Measurements from ENCODE around the gene WNT11. TPM values are rescaled to one million over a fixed set of nuclear protein-coding genes. Genes with fewer than 3 reads are reported as not detected.
"Not testable (repeated sequence)": the region's sequence is repeated elsewhere in the genome, so short reads cannot be mapped to it uniquely, and the experiment has no call there.

Gene WNT11
- total RNA-seq, 1 experiment from 2014 or later, result not detected

- no peaks in the 10 kb centered on the region for H4K20me1 ChIP-seq (ENCODE audit: control insufficient read depth, insufficient read depth, insufficient read length)
- TF ChIP-seq CTCF (conservative IDR thresholded peaks at IDR 0.05), result no peak
- H4K5ac ChIP-seq (ENCODE audit: insufficient read length, low read depth, low read length), result no peak overlapping the region
- Mint-ChIP-seq H3K9me3 (peaks cover 0 to 2% of the 10 kb centered on the region in 2 experiments; a peak in 2 of 5 replicates), H3K27ac (peak overlapping the region in 1 of 3 experiments; percentile 16; a peak in 1 of 7 replicates), H3K36me3 (ENCODE audit: insufficient read depth in 1 of 3, low read depth in 3 of 3) (no peaks in the 10 kb centered on the region), H3K27me3 (ENCODE audit: low read depth) (peaks cover 65% of the 10 kb centered on the region), H3K4me1 (peaks cover 2% of the 10 kb centered on the region in 2 experiments), H3K4me3 (no peak overlapping the region)
- no peak overlapping the region for H2BK120ac ChIP-seq (ENCODE audit: low read depth, low read length, poor library complexity, severe bottlenecking)
- H2BK12ac ChIP-seq (ENCODE audit: insufficient read length, low read depth, low read length), result no peak overlapping the region
- H2AFZ ChIP-seq (ENCODE audit: low read length), result no peak overlapping the region
- no peak overlapping the region for H3K18ac ChIP-seq (ENCODE audit: insufficient read length, low read depth, low read length)
- no peaks in the 10 kb centered on the region for H3K4me1 ChIP-seq (ENCODE audit: insufficient read depth, low read length)
- no peak overlapping the region for H3K9ac ChIP-seq (ENCODE audit: extremely low read depth, insufficient read length, low read length)
- WGBS (ENCODE audit: extremely low coverage, insufficient read length, low lambda C conversion rate), result no CpG with 5 or more reads among the region's 28 CpGs
- H3K23me2 ChIP-seq (ENCODE audit: insufficient read length, low read depth, low read length, poor library complexity, severe bottlenecking), result peaks cover 2% of the 10 kb centered on the region
- H2BK15ac ChIP-seq (ENCODE audit: low read depth, low read length), result no peak overlapping the region
- no peak overlapping the region for H2BK5ac ChIP-seq (ENCODE audit: insufficient read length, low read length)
- no peak overlapping the region for H3T11ph ChIP-seq (ENCODE audit: low read length)
- no peak overlapping the region for H4K91ac ChIP-seq (ENCODE audit: insufficient read length, low read depth, low read length)
- no peak overlapping the region for H3K56ac ChIP-seq (ENCODE audit: insufficient read length, low read depth, low read length)
- H3K27me3 ChIP-seq (ENCODE audit: insufficient read depth, low read length), result peaks cover 13% of the 10 kb centered on the region; the same call in 1 of the 2 replicates
- H3K9me3 ChIP-seq (ENCODE audit: control insufficient read depth, low read depth, low read length), result no peaks in the 10 kb centered on the region
- DNase-seq, result no peak
- H3K4ac ChIP-seq (ENCODE audit: low read depth, low read length), result no peak overlapping the region
- H3K79me1 ChIP-seq (ENCODE audit: insufficient read depth, low read depth, low read length, poor library complexity, severe bottlenecking), result no peaks in the 10 kb centered on the region
- H4K8ac ChIP-seq (replicated peaks; ENCODE audit: insufficient read length, low read depth, low read length), result no peak overlapping the region
- H2AK5ac ChIP-seq (ENCODE audit: insufficient read length, low read length), result no peak overlapping the region
- H2BK20ac ChIP-seq (ENCODE audit: low read depth, low read length, poor library complexity, severe bottlenecking), result no peak overlapping the region
- H3K79me2 ChIP-seq (ENCODE audit: insufficient read depth, low read length), result no peaks in the 10 kb centered on the region
- H3K4me2 ChIP-seq (ENCODE audit: insufficient read depth, insufficient read length, low read length), result no peak overlapping the region
- no peak overlapping the region for H3K14ac ChIP-seq (ENCODE audit: insufficient read depth, low read length)
- H3K23ac ChIP-seq (ENCODE audit: insufficient read length, low read depth, low read length), result no peak overlapping the region
- no peak overlapping the region for H3K27ac ChIP-seq (ENCODE audit: insufficient read length, low read depth, low read length)
These were observed 6.0 kb downstream of the WNT11 start for GRCh38 chr11:76200006-76200940.

GRCh38 chr11:76198691-76199090, 7.6 kb downstream of the WNT11 start:
- not testable (repeated sequence) for H2AK5ac ChIP-seq (ENCODE audit: insufficient read length, low read length); H3K27me3 ChIP-seq (ENCODE audit: insufficient read depth, low read length)

More at GRCh38 chr11:76198691-76199090, 7.6 kb downstream of the WNT11 start:
- H3K79me1 ChIP-seq (ENCODE audit: insufficient read depth, low read depth, low read length, poor library complexity, severe bottlenecking); H4K20me1 ChIP-seq (ENCODE audit: control insufficient read depth, insufficient read depth, insufficient read length); H3K4me2 ChIP-seq (ENCODE audit: insufficient read depth, insufficient read length, low read length); H4K5ac ChIP-seq (ENCODE audit: insufficient read length, low read depth, low read length); H3K4ac ChIP-seq (ENCODE audit: low read depth, low read length); H3K27ac ChIP-seq (ENCODE audit: insufficient read length, low read depth, low read length); H2BK5ac ChIP-seq (ENCODE audit: insufficient read length, low read length); H3K36me3 Mint-ChIP-seq (ENCODE audit: insufficient read depth in 1 of 3, low read depth in 3 of 3); H4K91ac ChIP-seq (ENCODE audit: insufficient read length, low read depth, low read length); H3K23ac ChIP-seq (ENCODE audit: insufficient read length, low read depth, low read length); H3K9me3 Mint-ChIP-seq; H3K56ac ChIP-seq (ENCODE audit: insufficient read length, low read depth, low read length); H3K4me3 Mint-ChIP-seq; H4K8ac ChIP-seq (replicated peaks; ENCODE audit: insufficient read length, low read depth, low read length); H3K14ac ChIP-seq (ENCODE audit: insufficient read depth, low read length); H2BK12ac ChIP-seq (ENCODE audit: insufficient read length, low read depth, low read length); H3K27ac Mint-ChIP-seq; H3T11ph ChIP-seq (ENCODE audit: low read length); H3K23me2 ChIP-seq (ENCODE audit: insufficient read length, low read depth, low read length, poor library complexity, severe bottlenecking); H3K4me1 Mint-ChIP-seq; H3K9me3 ChIP-seq (ENCODE audit: control insufficient read depth, low read depth, low read length); H2BK15ac ChIP-seq (ENCODE audit: low read depth, low read length); H2BK20ac ChIP-seq (ENCODE audit: low read depth, low read length, poor library complexity, severe bottlenecking); H3K79me2 ChIP-seq (ENCODE audit: insufficient read depth, low read length); DNase-seq; H3K18ac ChIP-seq (ENCODE audit: insufficient read length, low read depth, low read length); H3K4me1 ChIP-seq (ENCODE audit: insufficient read depth, low read length); H3K9ac ChIP-seq (ENCODE audit: extremely low read depth, insufficient read length, low read length); H2AFZ ChIP-seq (ENCODE audit: low read length); H2BK120ac ChIP-seq (ENCODE audit: low read depth, low read length, poor library complexity, severe bottlenecking): not testable (repeated sequence)
- peaks cover 50% of the 10 kb centered on the region for H3K27me3 Mint-ChIP-seq (ENCODE audit: low read depth)
- no CpG with 5 or more reads among the region's 6 CpGs for WGBS (ENCODE audit: extremely low coverage, insufficient read length, low lambda C conversion rate)
